ENCODE measurements around the gene STX3.
"Not testable (repeated sequence)": the region's sequence is repeated elsewhere in the genome, so short reads cannot be mapped to it uniquely, and the experiment has no call there.

The STX3 gene

DNA sequence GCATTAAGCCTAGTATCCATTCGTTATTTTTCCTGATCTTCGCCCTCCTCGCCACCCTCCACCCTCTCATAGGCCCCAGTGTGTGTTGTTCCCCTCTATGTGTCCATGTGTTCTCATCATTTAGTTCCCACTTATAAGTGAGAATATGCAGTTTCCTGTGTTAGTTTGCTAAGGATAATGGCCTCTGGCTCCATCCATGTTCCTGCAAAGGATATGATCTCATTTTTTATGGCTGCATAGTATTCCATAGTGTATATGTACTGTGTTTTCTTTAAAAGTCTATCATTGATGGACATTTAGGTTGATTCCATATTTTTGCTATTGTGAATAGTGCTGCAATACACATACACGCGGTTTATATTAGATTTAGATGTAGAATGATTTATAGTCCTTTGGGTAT is 96.2 kb downstream of the STX3 start:
- H3K9me2 ChIP-seq (replicated peaks; ENCODE audit: low read depth, low read length); H4K20me1 ChIP-seq (ENCODE audit: insufficient read depth, low read length, poor library complexity, severe bottlenecking): not testable (repeated sequence)

DNA sequence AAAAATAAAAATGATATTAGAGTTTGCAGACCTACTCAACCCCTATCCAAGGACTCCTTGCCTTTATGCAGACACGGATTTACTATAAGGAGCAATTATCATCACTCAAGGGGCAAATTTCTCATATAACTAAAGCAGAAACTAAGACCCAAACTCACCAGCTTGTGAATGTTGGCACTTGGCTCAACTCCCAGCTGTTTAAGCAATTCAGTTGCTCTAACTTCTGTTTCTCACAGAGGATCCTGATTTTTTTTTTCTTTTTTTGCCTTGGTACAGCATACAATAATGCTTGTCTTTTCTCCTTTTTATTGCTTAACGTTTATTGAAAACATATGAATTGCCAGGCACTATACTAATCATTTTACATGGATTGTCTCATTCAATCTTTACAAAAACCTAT is 99.7 kb downstream of the STX3 start:
- no peaks in the 10 kb centered on the region for H3K9me3 ChIP-seq (ENCODE audit: insufficient read depth, low read depth, low read length)
- H3K9me2 ChIP-seq (replicated peaks; ENCODE audit: low read depth, low read length): no peaks in the 10 kb centered on the region
- no peak overlapping the region for H3K4me2 ChIP-seq (ENCODE audit: low read depth, low read length, poor library complexity, severe bottlenecking)
- H3K27me3 ChIP-seq (ENCODE audit: insufficient read depth, low read length, poor library complexity, severe bottlenecking): no peaks in the 10 kb centered on the region
- H3K4me3 ChIP-seq (ENCODE audit: low read length, poor library complexity, severe bottlenecking): no peak overlapping the region
- H3K36me3 ChIP-seq (ENCODE audit: insufficient read depth, low read length): no peaks in the 10 kb centered on the region
- no peak overlapping the region for H2AFZ ChIP-seq (ENCODE audit: low read length)
- peaks cover 16% of the 10 kb centered on the region for H3K4me1 ChIP-seq (ENCODE audit: insufficient read depth, low read length, poor library complexity, severe bottlenecking)
- H3K79me2 ChIP-seq (ENCODE audit: insufficient read depth, low read length): no peaks in the 10 kb centered on the region
- no peaks in the 10 kb centered on the region for H3F3A ChIP-seq (ENCODE audit: low read depth)
- TF ChIP-seq, protein P1, sequence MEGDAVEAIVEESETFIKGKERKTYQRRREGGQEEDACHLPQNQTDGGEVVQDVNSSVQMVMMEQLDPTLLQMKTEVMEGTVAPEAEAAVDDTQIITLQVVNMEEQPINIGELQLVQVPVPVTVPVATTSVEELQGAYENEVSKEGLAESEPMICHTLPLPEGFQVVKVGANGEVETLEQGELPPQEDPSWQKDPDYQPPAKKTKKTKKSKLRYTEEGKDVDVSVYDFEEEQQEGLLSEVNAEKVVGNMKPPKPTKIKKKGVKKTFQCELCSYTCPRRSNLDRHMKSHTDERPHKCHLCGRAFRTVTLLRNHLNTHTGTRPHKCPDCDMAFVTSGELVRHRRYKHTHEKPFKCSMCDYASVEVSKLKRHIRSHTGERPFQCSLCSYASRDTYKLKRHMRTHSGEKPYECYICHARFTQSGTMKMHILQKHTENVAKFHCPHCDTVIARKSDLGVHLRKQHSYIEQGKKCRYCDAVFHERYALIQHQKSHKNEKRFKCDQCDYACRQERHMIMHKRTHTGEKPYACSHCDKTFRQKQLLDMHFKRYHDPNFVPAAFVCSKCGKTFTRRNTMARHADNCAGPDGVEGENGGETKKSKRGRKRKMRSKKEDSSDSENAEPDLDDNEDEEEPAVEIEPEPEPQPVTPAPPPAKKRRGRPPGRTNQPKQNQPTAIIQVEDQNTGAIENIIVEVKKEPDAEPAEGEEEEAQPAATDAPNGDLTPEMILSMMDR (conservative IDR thresholded peaks at IDR 0.05; ENCODE audit: low read length): no peak
- no peak for TF ChIP-seq EZH2phosphoT487 (IDR thresholded peaks at IDR 0.05; ENCODE audit: borderline replicate concordance)
- no peak overlapping the region for H3K9ac ChIP-seq (ENCODE audit: low read depth, low read length, poor library complexity, severe bottlenecking)
- no peaks in the 10 kb centered on the region for H4K20me1 ChIP-seq (ENCODE audit: insufficient read depth, low read length, poor library complexity, severe bottlenecking)

More for the DNA sequence above, 96.2 kb downstream of the STX3 start:
- H3K9me3 ChIP-seq (ENCODE audit: insufficient read depth, low read depth, low read length); H3K4me1 ChIP-seq (ENCODE audit: insufficient read depth, low read length, poor library complexity, severe bottlenecking); H2AFZ ChIP-seq (ENCODE audit: low read length); H3K79me2 ChIP-seq (ENCODE audit: insufficient read depth, low read length); H3K4me2 ChIP-seq (ENCODE audit: low read depth, low read length, poor library complexity, severe bottlenecking); H3K9ac ChIP-seq (ENCODE audit: low read depth, low read length, poor library complexity, severe bottlenecking); H3K4me3 ChIP-seq (ENCODE audit: low read length, poor library complexity, severe bottlenecking); H3F3A ChIP-seq (ENCODE audit: low read depth); H3K27me3 ChIP-seq (ENCODE audit: insufficient read depth, low read length, poor library complexity, severe bottlenecking); H3K36me3 ChIP-seq (ENCODE audit: insufficient read depth, low read length): not testable (repeated sequence)
